Measurements from ENCODE around the gene SMKR1.

DNA sequence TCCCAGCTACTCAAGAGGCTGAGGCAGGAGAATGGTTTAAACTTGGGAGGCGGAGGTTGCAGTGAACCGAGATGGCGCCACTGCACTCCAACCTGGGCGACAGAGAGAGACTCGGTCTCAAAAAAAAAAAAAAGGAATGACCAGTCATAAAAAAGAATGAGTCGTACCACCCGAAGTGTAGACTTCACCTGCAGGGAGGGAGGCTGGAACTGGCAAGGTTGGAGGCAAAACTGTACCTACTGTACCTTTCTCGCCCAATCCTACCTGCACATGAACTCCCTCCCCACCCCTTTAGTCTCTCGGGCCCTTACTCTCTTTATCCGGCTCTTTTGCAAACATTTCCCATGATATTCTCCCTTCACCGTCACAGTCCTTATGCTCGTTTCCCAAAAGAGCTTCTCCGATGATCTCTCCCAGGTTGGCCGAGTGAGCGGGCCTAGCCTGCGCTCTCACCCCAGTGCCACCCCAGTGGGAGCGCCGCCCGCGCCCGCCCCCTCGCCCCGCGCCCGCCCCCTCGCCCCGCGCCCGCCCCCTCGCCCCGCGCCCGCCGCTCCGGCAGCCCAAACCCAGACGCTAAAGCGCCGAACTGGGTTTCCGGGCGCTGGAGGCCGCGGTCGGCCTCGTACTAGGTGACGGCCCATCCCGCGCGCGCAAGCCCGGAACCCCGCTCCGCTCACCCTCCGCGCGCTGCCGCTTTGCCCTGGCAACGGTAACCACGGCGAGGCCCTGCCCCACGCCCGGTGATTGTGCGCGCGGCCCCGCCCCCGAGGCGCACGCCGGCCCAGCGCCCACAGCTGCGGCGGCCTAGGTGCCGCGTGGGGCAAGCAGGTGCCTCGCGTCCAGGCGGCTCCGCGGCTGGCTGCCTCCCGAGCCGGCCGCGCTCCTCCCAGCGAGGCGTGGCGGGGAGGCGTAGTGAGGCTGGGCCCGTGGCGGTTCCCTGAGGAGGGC, at the start of gene SMKR1:
- TF ChIP-seq POLR2A (IDR thresholded peaks at IDR 0.05) (no peak), POLR2AphosphoS5 (IDR thresholded peaks at IDR 0.05) (no peak)
- TF ChIP-seq, protein P1, sequence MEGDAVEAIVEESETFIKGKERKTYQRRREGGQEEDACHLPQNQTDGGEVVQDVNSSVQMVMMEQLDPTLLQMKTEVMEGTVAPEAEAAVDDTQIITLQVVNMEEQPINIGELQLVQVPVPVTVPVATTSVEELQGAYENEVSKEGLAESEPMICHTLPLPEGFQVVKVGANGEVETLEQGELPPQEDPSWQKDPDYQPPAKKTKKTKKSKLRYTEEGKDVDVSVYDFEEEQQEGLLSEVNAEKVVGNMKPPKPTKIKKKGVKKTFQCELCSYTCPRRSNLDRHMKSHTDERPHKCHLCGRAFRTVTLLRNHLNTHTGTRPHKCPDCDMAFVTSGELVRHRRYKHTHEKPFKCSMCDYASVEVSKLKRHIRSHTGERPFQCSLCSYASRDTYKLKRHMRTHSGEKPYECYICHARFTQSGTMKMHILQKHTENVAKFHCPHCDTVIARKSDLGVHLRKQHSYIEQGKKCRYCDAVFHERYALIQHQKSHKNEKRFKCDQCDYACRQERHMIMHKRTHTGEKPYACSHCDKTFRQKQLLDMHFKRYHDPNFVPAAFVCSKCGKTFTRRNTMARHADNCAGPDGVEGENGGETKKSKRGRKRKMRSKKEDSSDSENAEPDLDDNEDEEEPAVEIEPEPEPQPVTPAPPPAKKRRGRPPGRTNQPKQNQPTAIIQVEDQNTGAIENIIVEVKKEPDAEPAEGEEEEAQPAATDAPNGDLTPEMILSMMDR (IDR thresholded peaks at IDR 0.05) = no peak
